Suppressor macrophage treated with lipopolysaccharide for 1 hour (primary cell): Measurements from ENCODE around the gene PCDHA9.
"Not testable (repeated sequence)": the region's sequence is repeated elsewhere in the genome, so short reads cannot be mapped to it uniquely, and the experiment has no call there.

Experiments used
- DNase-seq, 3 donors: peaks; one replicate each; pipeline ENCODE4 v3.0.0-alpha.2; 2020 to 2022

Gene PCDHA9

GRCh38 chr5:140834439-140835008 is 13.7 kb upstream of the PCDHA9 start:
- DNase-seq = not testable (repeated sequence)

- peak in 1 of 3 donors; percentile 13 for DNase-seq
These were observed 12.3 kb upstream of the PCDHA9 start for GRCh38 chr5:140835622-140836510.

GRCh38 chr5:140840978-140841962 is 6.9 kb upstream of the PCDHA9 start, which contains the start of gene PCDHA8:
PCDHA8 (plus strand) TSS chr5:140841187; CDS start chr5:140841322, 135 bp downstream.
- peak; percentile 13 to 27 (median 15) for DNase-seq

- no peak for DNase-seq
These were observed 5.1 kb upstream of the PCDHA9 start for GRCh38 chr5:140842798-140843733.

- not testable (repeated sequence) for DNase-seq
These were observed 1.9 kb downstream of the PCDHA9 start for GRCh38 chr5:140849831-140850634.

- no peak for DNase-seq
These were observed 7.8 kb downstream of the PCDHA9 start, which contains the start of gene PCDHA10 for GRCh38 chr5:140855772-140856674. PCDHA10 (plus strand) TSS chr5:140855897; CDS start chr5:140856049, 152 bp downstream.

- no peak for DNase-seq
These were observed 9.2 kb downstream of the PCDHA9 start for GRCh38 chr5:140857177-140857986.

- DNase-seq = no peak
These were observed 9.7 kb downstream of the PCDHA9 start for GRCh38 chr5:140857987-140858240.

- DNase-seq = no peak
These were observed 14.5 kb downstream of the PCDHA9 start for GRCh38 chr5:140862441-140863295.

- DNase-seq = peak in 1 of 3 donors; percentile 3
These were observed 20.8 kb downstream of the PCDHA9 start, which contains the start of gene PCDHA11 for GRCh38 chr5:140868721-140869554. PCDHA11 (plus strand) TSS chr5:140868957; CDS start chr5:140869104, 147 bp downstream.

- no peak for DNase-seq
These were observed 21.3 kb downstream of the PCDHA9 start for GRCh38 chr5:140869555-140869886.

- no peak for DNase-seq
These were observed 22.3 kb downstream of the PCDHA9 start for GRCh38 chr5:140870221-140871201.

- DNase-seq = no peak
These were observed 27.2 kb downstream of the PCDHA9 start, which contains the start of gene PCDHA12 for GRCh38 chr5:140875085-140876065. PCDHA12 (plus strand) TSS chr5:140875308; CDS start chr5:140875473, 165 bp downstream.

- DNase-seq = not testable (repeated sequence)
These were observed 28.5 kb downstream of the PCDHA9 start for GRCh38 chr5:140876541-140877261.
